Stimulated activated CD4-positive, alpha-beta T cell treated with anti-CD3 and anti-CD28 coated beads, TNF-alpha, amount 100 ng/mL, for 24 hours (primary cell): ENCODE results near the gene OXTR.

ENCODE experiments used
- DNase-seq, 3 experiments: peaks; one replicate each; pipeline ENCODE4 v3.0.0-alpha.2; 2020; ENCODE audit warnings: low read depth in 3 of 3

Gene OXTR

DNA sequence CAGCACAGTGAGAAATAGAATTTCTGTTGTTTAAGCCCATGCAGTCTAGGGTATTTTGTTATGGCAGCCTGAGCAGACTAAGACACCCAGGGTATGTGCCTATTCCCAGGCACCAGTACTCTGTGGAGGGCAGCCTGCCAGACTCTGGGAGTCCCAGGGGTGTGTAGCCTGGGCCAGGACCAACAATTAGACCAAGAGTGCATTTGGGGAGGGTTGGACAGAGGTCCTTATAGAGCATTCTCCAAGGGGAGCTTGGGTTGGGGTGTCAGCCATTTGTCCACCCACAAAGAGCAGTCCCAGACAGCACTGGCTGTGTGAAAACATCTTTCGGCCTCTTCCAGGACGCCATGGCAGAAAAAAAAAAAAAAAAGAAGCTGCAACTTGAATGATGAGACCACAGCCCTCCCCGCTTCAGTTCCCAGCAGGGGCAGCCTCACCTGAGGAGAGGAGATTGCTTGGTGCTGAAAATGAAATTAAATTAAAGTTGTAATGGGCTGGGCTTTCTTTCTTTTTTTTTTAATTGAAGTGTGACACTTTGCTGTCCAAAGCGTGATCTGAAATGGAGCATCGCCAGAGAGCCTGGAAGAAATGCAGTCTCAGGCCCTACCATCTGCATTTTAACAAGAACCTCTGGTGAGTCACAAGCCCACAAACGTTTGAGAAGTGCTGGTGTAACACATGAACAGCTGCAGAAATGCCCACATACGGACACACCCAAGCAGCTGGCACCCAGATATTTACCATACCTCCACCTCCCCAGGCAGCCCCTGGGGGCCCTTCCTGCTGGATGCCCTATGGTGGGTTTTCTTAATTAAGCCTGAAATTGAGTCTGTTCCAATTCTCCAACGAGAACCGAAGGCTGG, 57.1 kb downstream of the OXTR start:
- no peak for DNase-seq

DNA sequence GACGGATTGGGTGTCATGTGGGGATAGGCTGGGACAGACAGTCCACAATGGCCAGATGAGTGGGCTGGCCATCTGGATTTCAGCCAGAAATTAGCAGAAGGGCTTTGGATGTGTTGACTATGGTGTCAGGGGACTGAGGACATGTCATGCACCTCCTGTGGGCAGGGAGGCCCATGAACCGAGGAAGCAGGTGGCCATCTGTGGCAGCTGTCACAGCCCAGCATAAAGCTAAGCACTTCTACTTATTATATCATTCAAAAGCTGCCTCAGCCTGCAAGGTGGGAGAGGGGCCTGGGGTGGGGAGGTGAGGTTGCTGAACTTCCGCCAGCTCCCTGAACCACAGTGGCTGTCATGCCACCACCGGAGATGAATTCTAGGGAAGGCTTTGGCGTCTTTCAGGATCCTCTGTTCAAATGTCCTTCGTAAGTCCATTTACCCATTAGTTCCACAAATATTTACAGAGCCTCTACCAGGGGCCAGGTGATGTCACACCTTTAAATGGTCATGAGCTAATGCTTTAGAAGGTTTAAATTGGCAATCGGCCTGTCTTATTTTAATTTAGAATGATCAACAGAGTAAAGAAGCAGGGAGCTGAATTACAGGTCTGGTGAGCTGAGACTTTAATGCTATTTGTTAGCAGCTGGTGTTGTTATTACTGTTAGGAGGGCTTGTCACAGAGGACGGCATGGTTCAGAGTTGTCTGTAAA, 59.5 kb downstream of the OXTR start:
- DNase-seq, result no peak

DNA sequence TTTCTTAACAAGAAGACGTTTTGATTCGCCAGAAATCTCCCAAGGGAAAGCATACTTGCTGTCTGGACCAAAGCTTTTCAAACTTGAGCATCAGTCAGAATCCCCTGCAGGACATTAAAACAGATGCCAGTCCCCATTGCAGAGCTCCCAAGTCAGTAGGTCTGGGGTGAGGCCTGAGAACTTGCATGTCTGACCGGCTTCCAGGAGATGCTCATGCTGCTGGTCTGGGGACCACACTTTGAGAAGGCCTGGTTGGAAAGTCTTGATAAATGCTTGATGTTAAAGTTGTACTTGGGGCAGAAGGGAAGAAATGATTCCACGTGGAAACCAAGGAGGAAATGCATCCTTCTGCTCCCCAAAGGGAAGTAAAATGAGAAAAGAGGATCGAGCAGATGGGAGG, 60.1 kb downstream of the OXTR start:
- DNase-seq, result no peak

DNA sequence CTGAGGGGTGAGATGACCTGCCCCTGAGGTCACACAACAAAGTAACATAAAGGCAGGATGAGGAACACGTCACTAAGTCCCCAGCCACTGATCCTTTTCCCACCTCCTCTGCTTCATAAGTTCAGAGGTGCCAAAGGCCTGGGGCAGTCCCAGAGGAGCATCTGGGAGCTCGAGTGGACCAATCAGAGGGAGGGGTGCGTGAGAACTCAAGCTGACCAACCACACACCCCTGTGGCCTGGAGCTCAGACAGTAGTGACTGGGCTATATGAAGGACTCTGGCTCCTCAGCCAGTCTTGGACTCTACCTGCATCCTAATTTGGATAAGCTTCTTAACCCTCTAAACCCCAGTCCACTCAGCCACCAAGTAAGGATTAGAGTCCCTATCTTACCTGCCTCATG, 63.8 kb downstream of the OXTR start:
- no peak for DNase-seq

DNA sequence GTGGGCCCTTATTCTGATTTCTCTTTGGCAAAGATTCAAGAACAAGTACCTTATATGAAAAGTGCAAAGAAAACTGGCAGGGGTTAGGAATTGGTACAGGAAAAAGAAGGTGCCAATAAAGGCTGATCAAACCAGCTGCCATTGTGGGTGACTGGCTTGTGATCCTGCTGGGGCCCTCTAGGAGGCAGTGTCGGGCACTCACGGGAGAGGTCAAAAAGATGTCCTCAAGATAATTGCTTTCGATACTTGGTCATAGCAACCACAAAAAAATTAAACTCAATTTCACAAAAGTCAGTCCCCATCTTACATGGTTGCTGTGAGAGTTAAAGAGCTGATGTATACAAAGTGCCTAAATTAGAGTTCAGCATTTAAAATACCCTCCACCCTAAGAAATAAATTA, 66.9 kb downstream of the OXTR start:
- no peak for DNase-seq
